Endothelial cell of umbilical vein (primary cell): ENCODE measurements around the gene ADAMTS19. TPM values are rescaled to one million over a fixed set of nuclear protein-coding genes. Genes with fewer than 3 reads are reported as not detected.

Experiments
- BruUV-seq: library from RNA; stranded (reverse); fragments of 400-500 nt; replicated peaks from 2 replicates; lab custom pipeline; 2021; lab: Mats Ljungman, UMichigan
- CTCF ChIA-PET: fragments of 300-600, 350-600 bp; sonication (Branson Sonifier 250); formaldehyde crosslinking; loops from one replicate; lab custom pipeline; 2021; ENCODE audit warnings: antibody characterized with exemption, inconsistent platforms; lab: Charles Lee
- POLR2A ChIA-PET: fragments of 300-600, 350-600 bp; sonication (Branson Sonifier 250); formaldehyde crosslinking; loops from one replicate; lab custom pipeline; 2021; ENCODE audit warnings: antibody characterized with exemption, inconsistent platforms; lab: Charles Lee
- DNase-seq: peaks from one replicate; pipeline ENCODE4 v3.0.0-alpha.2; 2011; ENCODE audit warnings: low read depth, low spot score
- FAIRE-seq: peaks from 2 replicates; lab custom pipeline; 2011; peaks lifted over from hg19 to GRCh38; lab: Jason Lieb, UNC
- H2AFZ ChIP-seq: 2 replicates; pipeline ENCODE4 v1.6.0; 2012; ENCODE audit warnings: low read depth, low read length, control low read depth, inconsistent platforms
- H3K27ac ChIP-seq: 2 replicates; pipeline ENCODE4 v1.5.1; 2011; ENCODE audit warnings: low read depth, mild to moderate bottlenecking, control low read depth, low read length, moderate library complexity; ENCODE audit not compliant: insufficient read depth
- H3K27me3 ChIP-seq, 2 experiments: 2 replicates each; pipeline versions ENCODE4 v1.6.0 to v1.6.1; 2011; ENCODE audit warnings: low read length in 2 of 2, mixed read lengths in 1 of 2; ENCODE audit not compliant: control insufficient read depth in 2 of 2, insufficient read depth in 2 of 2
- H3K36me3 ChIP-seq, 2 experiments: 2 replicates in 1 of 2; 3 replicates in 1 of 2; pipeline ENCODE4 v1.5.1; 2011; ENCODE audit warnings: low read length in 2 of 2, mild to moderate bottlenecking in 1 of 2, moderate library complexity in 1 of 2; ENCODE audit not compliant: control insufficient read depth in 2 of 2, insufficient read depth in 2 of 2; ENCODE audit errors: extremely low read depth in 1 of 2
- H3K4me1 ChIP-seq: 3 replicates; pipeline ENCODE4 v1.5.1; 2011; ENCODE audit warnings: mild to moderate bottlenecking, low read length; ENCODE audit not compliant: control insufficient read depth, insufficient read depth; ENCODE audit errors: extremely low read depth
- H3K4me2 ChIP-seq: 2 replicates; pipeline ENCODE4 v1.6.1; 2011; ENCODE audit warnings: low read length, control low read depth, mixed read lengths; ENCODE audit not compliant: insufficient read depth
- H3K4me3 ChIP-seq, 3 experiments: fragments of 200-600 bp in 1 of 3; sonication (generic), shearing (Covaris generic) in 1 of 3; replicated peaks in 1 of 3; 2 replicates each; pipeline ENCODE4 v1.5.1; 2011 to 2016; ENCODE audit warnings: control low read depth in 3 of 3, low read length in 3 of 3, mild to moderate bottlenecking in 2 of 3, inconsistent platforms in 1 of 3, low read depth in 1 of 3, moderate library complexity in 1 of 3; ENCODE audit not compliant: insufficient read depth in 1 of 3
- H3K79me2 ChIP-seq: 2 replicates; pipeline ENCODE4 v1.6.0; 2012; ENCODE audit warnings: low read length, inconsistent platforms; ENCODE audit not compliant: control insufficient read depth, insufficient read depth
- H3K9ac ChIP-seq: replicated peaks from 2 replicates; pipeline ENCODE3; 2011; ENCODE audit warnings: low read length, control low read depth; ENCODE audit not compliant: insufficient read depth; ENCODE audit errors: extremely low read depth
- H3K9me1 ChIP-seq: replicated peaks from 3 replicates; pipeline ENCODE4 v1.6.0; 2011; ENCODE audit warnings: mild to moderate bottlenecking, low read length; ENCODE audit not compliant: control insufficient read depth, insufficient read depth; ENCODE audit errors: extremely low read depth
- H3K9me3 ChIP-seq: replicated peaks from 2 replicates; pipeline ENCODE4 v1.5.1; 2012; ENCODE audit warnings: low read length, inconsistent platforms; ENCODE audit not compliant: control insufficient read depth, insufficient read depth
- H4K20me1 ChIP-seq: replicated peaks from 2 replicates; pipeline ENCODE3; 2011; ENCODE audit warnings: mild to moderate bottlenecking, low read length; ENCODE audit not compliant: control insufficient read depth, insufficient read depth; ENCODE audit errors: extremely low read depth
- EZH2 ChIP-seq: IDR thresholded peaks from 2 replicates; pipeline ENCODE4 v1.6.1; 2012; ENCODE audit warnings: borderline replicate concordance, low read depth, mild to moderate bottlenecking, moderate library complexity, low read length, inconsistent platforms; ENCODE audit not compliant: severe bottlenecking
- FOS ChIP-seq: IDR thresholded peaks from 2 replicates; pipeline ENCODE4 v1.6.1; 2011; ENCODE audit warnings: mild to moderate bottlenecking, low read length, moderate library complexity, borderline replicate concordance; ENCODE audit not compliant: insufficient read depth
- MYC ChIP-seq: IDR thresholded peaks from one replicate; pipeline ENCODE4 v1.6.1; 2011; ENCODE audit warnings: mild to moderate bottlenecking, low read depth, low read length
- POLR2A ChIP-seq: IDR thresholded peaks from 2 replicates; pipeline ENCODE4 v1.6.1; 2012; ENCODE audit warnings: low read depth, mild to moderate bottlenecking, control low read depth, low read length
- POLR2AphosphoS5 ChIP-seq: IDR thresholded peaks from 2 replicates; pipeline ENCODE4 v1.6.1; 2012; ENCODE audit warnings: low read depth, mild to moderate bottlenecking, control low read depth, low read length, moderate library complexity; ENCODE audit not compliant: insufficient read depth
- dilution Hi-C: fragments of 300-500 bp; cut with MboI; formaldehyde crosslinking; loops from one replicate; pipeline ENCODE4 v1.15.0; 2019; ENCODE audit warnings: low sequenced_read_pairs; ENCODE audit not compliant: extremely low pct_ligation_motif_present
- intact Hi-C: fragments of 100-400 bp; cut with micrococcal nuclease; formaldehyde crosslinking; loops from one replicate; pipeline ENCODE4 v1.10.0; 2022
- polyA plus RNA-seq, 4 experiments: library from polyadenylated mRNA; depleted of rRNA in 3 of 4; stranded (reverse) in 3 of 4; unstranded in 1 of 4; fragments of >200 nt; gene quantifications; 2 replicates each; pipeline versions ENCODE4 v1.2.1 to v1.2.3, GENCODE V29; 2011 to 2012; ENCODE audit warnings: missing spikeins in 1 of 4
- total RNA-seq: library from RNA; stranded (reverse); gene quantifications from 2 replicates; pipeline ENCODE4 v1.2.3, GENCODE V29; 2021
- TF ChIP-seq, protein P1 (sequence below): IDR thresholded peaks from 2 replicates; pipeline ENCODE4 v1.6.1; 2011; ENCODE audit not compliant: insufficient read depth, insufficient read length

Gene ADAMTS19
- total and polyA plus RNA-seq, 2 donors (not counting 3 experiments of a cell fraction or from before 2014, with no cell fraction given) = not detected

DNA sequence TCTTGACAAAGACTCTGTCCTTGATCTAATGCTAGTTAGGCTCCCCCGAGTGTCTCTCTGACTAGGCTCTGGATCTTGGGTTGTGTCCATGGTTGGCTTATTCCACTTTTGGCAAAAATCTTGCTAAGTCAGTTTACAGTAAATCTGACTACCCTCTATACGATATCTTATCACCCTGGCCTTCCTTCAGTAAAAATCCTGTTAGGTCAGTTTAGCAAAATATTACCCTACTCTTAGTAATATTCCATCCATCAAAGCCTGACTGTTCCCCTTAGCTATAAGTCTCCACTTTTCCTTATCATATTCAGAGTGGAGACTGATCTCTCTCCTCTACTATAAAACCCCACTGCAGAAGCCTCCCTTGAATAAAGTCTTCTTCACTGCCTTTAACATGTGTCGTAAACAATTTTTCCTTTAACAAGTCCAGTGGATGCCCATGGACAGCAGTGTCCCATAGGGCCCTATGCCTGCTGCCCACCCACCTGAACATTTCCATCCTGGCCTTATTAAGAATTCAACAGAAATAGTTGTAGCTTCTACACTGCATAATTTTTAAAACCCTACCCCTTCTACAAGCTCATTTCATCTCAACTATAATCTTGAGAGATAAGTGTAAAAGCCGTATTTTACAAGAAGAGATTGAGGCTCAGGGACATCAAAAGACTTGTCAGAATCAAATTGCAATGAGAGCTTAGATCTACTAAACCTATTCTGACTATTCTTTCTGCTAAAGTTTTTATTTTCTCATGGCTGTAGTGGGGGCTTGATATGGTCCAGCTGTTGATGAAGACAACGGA is 310.1 kb downstream of the ADAMTS19 start:
- Histone ChIP-seq H3K36me3 (no peaks in the 10 kb centered on the region), H3K27ac (no peak overlapping the region), H3K9ac (no peak overlapping the region), H3K4me3 (no peak overlapping the region), H4K20me1 (no peaks in the 10 kb centered on the region), H3K27me3 (peaks cover 1 to 5% of the 10 kb centered on the region in 2 experiments), H3K4me1 (no peaks in the 10 kb centered on the region), H3K9me3 (no peaks in the 10 kb centered on the region), H2AFZ (no peak overlapping the region), H3K4me2 (no peak overlapping the region), H3K79me2 (no peaks in the 10 kb centered on the region), H3K9me1 (no peaks in the 10 kb centered on the region)
- no peak for DNase-seq
- CTCF ChIA-PET = interaction anchor here (0.9 to 4.7 kb wide), 16 partner anchors 11 to 1338 kb away, joined by 3 to 223 read pairs (median 4); no protein-coding TSS in a partner anchor
- no TSS peak for BruUV-seq
- no peak for FAIRE-seq
- dilution Hi-C loops (no loop called here), intact Hi-C loops (loop anchor here (5.0 kb wide), 1 partner anchor 942 kb away; no protein-coding TSS in a partner anchor)
- TF ChIP-seq POLR2A (no peak), FOS (no peak), EZH2 (no peak), MYC (no peak), POLR2AphosphoS5 (no peak)
- TF ChIP-seq, protein P1, sequence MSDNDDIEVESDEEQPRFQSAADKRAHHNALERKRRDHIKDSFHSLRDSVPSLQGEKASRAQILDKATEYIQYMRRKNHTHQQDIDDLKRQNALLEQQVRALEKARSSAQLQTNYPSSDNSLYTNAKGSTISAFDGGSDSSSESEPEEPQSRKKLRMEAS = no peak
- POLR2A ChIA-PET = no interaction called here
